Nephron progenitor cell (in vitro differentiated cells): ENCODE measurements around the gene MYO3B.

ENCODE experiments used
- DNase-seq: peaks from one replicate; pipeline ENCODE4 v3.0.0; 2021
- H3K27ac Mint-ChIP-seq: 2 replicates; pipeline ENCODE4 v1.8.0; 2021; ENCODE audit warnings: mild to moderate bottlenecking, moderate library complexity, mixed read lengths
- H3K27me3 Mint-ChIP-seq: 2 replicates; pipeline ENCODE4 v1.8.0; 2021; ENCODE audit warnings: mild to moderate bottlenecking, low read depth, mixed read lengths; ENCODE audit not compliant: poor library complexity
- H3K36me3 Mint-ChIP-seq: 2 replicates; pipeline ENCODE4 v1.8.0; 2021; ENCODE audit warnings: low read depth, mixed read lengths
- H3K4me1 Mint-ChIP-seq: 2 replicates; pipeline ENCODE4 v1.8.0; 2021; ENCODE audit warnings: mixed read lengths
- H3K4me3 Mint-ChIP-seq: 2 replicates; pipeline ENCODE4 v1.8.0; 2021; ENCODE audit warnings: mild to moderate bottlenecking, moderate library complexity, mixed read lengths
- H3K9me3 Mint-ChIP-seq: 2 replicates; pipeline ENCODE4 v1.8.0; 2021; ENCODE audit warnings: mild to moderate bottlenecking, moderate library complexity, mixed read lengths
- CTCF ChIP-seq: fragments of 200-600 bp; sonication (generic); IDR thresholded peaks from 2 replicates; pipeline ENCODE4 v1.5.0; 2021; ENCODE audit warnings: antibody characterized with exemption

MYO3B gene

GRCh38 chr2:170214309-170214948, 36.5 kb downstream of the MYO3B start:
- no peak for TF ChIP-seq CTCF
- peaks cover 10% of the 10 kb centered on the region for H3K9me3 Mint-ChIP-seq
- peaks cover 31% of the 10 kb centered on the region for H3K4me1 Mint-ChIP-seq
- H3K27ac Mint-ChIP-seq = no peak overlapping the region
- DNase-seq = no peak
- H3K4me3 Mint-ChIP-seq = no peak overlapping the region
- H3K27me3 Mint-ChIP-seq = peaks cover 2% of the 10 kb centered on the region
- H3K36me3 Mint-ChIP-seq = no peaks in the 10 kb centered on the region

GRCh38 chr2:170215021-170215420, 37.1 kb downstream of the MYO3B start:
- Mint-ChIP-seq H3K36me3 (no peaks in the 10 kb centered on the region), H3K27me3 (peaks cover 2% of the 10 kb centered on the region), H3K9me3 (peaks cover 10% of the 10 kb centered on the region), H3K4me3 (no peak overlapping the region), H3K27ac (no peak overlapping the region), H3K4me1 (peaks cover 31% of the 10 kb centered on the region)
- DNase-seq = no peak
- TF ChIP-seq CTCF = no peak

- peaks cover 2% of the 10 kb centered on the region for H3K27me3 Mint-ChIP-seq
- peaks cover 31% of the 10 kb centered on the region for H3K4me1 Mint-ChIP-seq
- H3K27ac Mint-ChIP-seq = no peak overlapping the region
- H3K9me3 Mint-ChIP-seq = no peaks in the 10 kb centered on the region
- no peak for TF ChIP-seq CTCF
- no peaks in the 10 kb centered on the region for H3K36me3 Mint-ChIP-seq
- H3K4me3 Mint-ChIP-seq = no peak overlapping the region
- no peak for DNase-seq
Measured at GRCh38 chr2:170216428-170216827, 38.5 kb downstream of the MYO3B start.

GRCh38 chr2:170216981-170217380, 39.0 kb downstream of the MYO3B start:
- peaks cover 37% of the 10 kb centered on the region for H3K4me1 Mint-ChIP-seq
- H3K36me3 Mint-ChIP-seq = no peaks in the 10 kb centered on the region
- H3K27ac Mint-ChIP-seq = no peak overlapping the region
- DNase-seq = no peak
- no peaks in the 10 kb centered on the region for H3K9me3 Mint-ChIP-seq
- no peak for TF ChIP-seq CTCF
- H3K27me3 Mint-ChIP-seq = peaks cover 2% of the 10 kb centered on the region
- H3K4me3 Mint-ChIP-seq = no peak overlapping the region

- H3K4me1 Mint-ChIP-seq = peaks cover 44% of the 10 kb centered on the region
- no peak for TF ChIP-seq CTCF
- no peak overlapping the region for H3K4me3 Mint-ChIP-seq
- H3K36me3 Mint-ChIP-seq = no peaks in the 10 kb centered on the region
- H3K9me3 Mint-ChIP-seq = no peaks in the 10 kb centered on the region
- H3K27me3 Mint-ChIP-seq = no peaks in the 10 kb centered on the region
- DNase-seq = no peak
- no peak overlapping the region for H3K27ac Mint-ChIP-seq
Measured at GRCh38 chr2:170217778-170218251, 39.9 kb downstream of the MYO3B start.

GRCh38 chr2:170218456-170218855, 40.5 kb downstream of the MYO3B start:
- no peaks in the 10 kb centered on the region for H3K9me3 Mint-ChIP-seq
- DNase-seq = no peak
- no peaks in the 10 kb centered on the region for H3K27me3 Mint-ChIP-seq
- TF ChIP-seq CTCF = no peak
- no peak overlapping the region for H3K4me3 Mint-ChIP-seq
- H3K27ac Mint-ChIP-seq = no peak overlapping the region
- peaks cover 43% of the 10 kb centered on the region for H3K4me1 Mint-ChIP-seq
- H3K36me3 Mint-ChIP-seq = no peaks in the 10 kb centered on the region
